SK-N-SH treated with all-trans-retinoic acid at 6 μM for 48 hours (cell line): ENCODE data around the gene GP1BA.

Experiments used
- ATAC-seq: fragments of 200-7000 bp; cut with Tn5 transposase; 3 replicates; pipeline ENCODE4 v1.9.1; 2020; ENCODE audit warnings: mild to moderate bottlenecking, moderate library complexity
- ARNTL ChIP-seq: fragments of 450-650 bp; formaldehyde crosslinking; IDR thresholded peaks from 2 replicates; pipeline ENCODE4 v1.5.0; 2020; ENCODE audit warnings: low read depth, mild to moderate bottlenecking, moderate library complexity, borderline replicate concordance
- BACH2 ChIP-seq: fragments of 250-450 bp; sonication (Bioruptor Pico); IDR thresholded peaks from 2 replicates; pipeline ENCODE4 v1.9.0; 2021; ENCODE audit warnings: mild to moderate bottlenecking, borderline replicate concordance
- CSDC2 ChIP-seq: fragments of 250-450 bp; sonication (Bioruptor Pico); IDR thresholded peaks from 2 replicates; pipeline ENCODE4 v1.5.0; 2020; ENCODE audit warnings: mild to moderate bottlenecking, moderate library complexity
- ESRRG ChIP-seq: fragments of 250-450 bp; sonication (Bioruptor Pico); IDR thresholded peaks from 2 replicates; pipeline ENCODE4 v1.6.1; 2021; ENCODE audit warnings: mild to moderate bottlenecking
- GLIS3 ChIP-seq: fragments of 250-450 bp; sonication (Bioruptor Pico); IDR thresholded peaks from 2 replicates; pipeline ENCODE4 v1.5.0; 2020; ENCODE audit warnings: mild to moderate bottlenecking, moderate library complexity
- ISL1 ChIP-seq: fragments of 250-450 bp; sonication (Bioruptor Pico); IDR thresholded peaks from 2 replicates; pipeline ENCODE4 v2.1.2; 2022; ENCODE audit warnings: mild to moderate bottlenecking, moderate library complexity
- OSR1 ChIP-seq: fragments of 250-450 bp; sonication (Bioruptor Pico); IDR thresholded peaks from 2 replicates; pipeline ENCODE4 v1.8.0; 2022; ENCODE audit warnings: moderate library complexity, mild to moderate bottlenecking, inconsistent platforms
- RARB ChIP-seq: fragments of 250-450 bp; sonication (Bioruptor Pico); IDR thresholded peaks from 2 replicates; pipeline ENCODE4 v1.8.0; 2021; ENCODE audit warnings: mild to moderate bottlenecking, moderate library complexity
- SNAI2 ChIP-seq: fragments of 250-450 bp; sonication (Bioruptor Pico); IDR thresholded peaks from 2 replicates; pipeline ENCODE4 v1.5.0; 2020; ENCODE audit warnings: mild to moderate bottlenecking, moderate library complexity
- TCF4 ChIP-seq: fragments of 250-450 bp; sonication (Bioruptor Pico); IDR thresholded peaks from 2 replicates; pipeline ENCODE4 v1.8.0; 2021; ENCODE audit warnings: mild to moderate bottlenecking, moderate library complexity, borderline replicate concordance
- TOX ChIP-seq: fragments of 250-450 bp; sonication (Bioruptor Pico); IDR thresholded peaks from 2 replicates; pipeline ENCODE4 v1.8.0; 2021; ENCODE audit warnings: mild to moderate bottlenecking, moderate library complexity, borderline replicate concordance
- ZC3H10 ChIP-seq: fragments of 250-450 bp; sonication (Bioruptor Pico); IDR thresholded peaks from 2 replicates; pipeline ENCODE4 v1.5.1; 2021; ENCODE audit warnings: mild to moderate bottlenecking, moderate library complexity
- ZFP3 ChIP-seq: fragments of 250-450 bp; sonication (Bioruptor Pico); IDR thresholded peaks from 2 replicates; pipeline ENCODE4 v1.5.0; 2020; ENCODE audit warnings: mild to moderate bottlenecking, moderate library complexity
- ZFP30 ChIP-seq: fragments of 450-650 bp; formaldehyde crosslinking; IDR thresholded peaks from 2 replicates; pipeline ENCODE4 v1.5.0; 2022; ENCODE audit warnings: mild to moderate bottlenecking, moderate library complexity
- ZNF565 ChIP-seq: fragments of 450-650 bp; formaldehyde crosslinking; conservative IDR thresholded peaks from 2 replicates; pipeline ENCODE4 v1.5.0; 2020; ENCODE audit warnings: low read depth, mild to moderate bottlenecking, moderate library complexity
- ZNF70 ChIP-seq: fragments of 450-650 bp; formaldehyde crosslinking; IDR thresholded peaks from 2 replicates; pipeline ENCODE4 v1.5.0; 2020; ENCODE audit warnings: mild to moderate bottlenecking, moderate library complexity
- ZNF8 ChIP-seq: fragments of 450-650 bp; formaldehyde crosslinking; IDR thresholded peaks from 2 replicates; pipeline ENCODE4 v1.5.0; 2020; ENCODE audit warnings: mild to moderate bottlenecking, moderate library complexity
- TF ChIP-seq, protein P1 (sequence below): fragments of 250-450 bp; sonication (Bioruptor Pico); IDR thresholded peaks from 2 replicates; pipeline ENCODE4 v1.8.0; 2020; ENCODE audit warnings: mild to moderate bottlenecking, moderate library complexity, borderline replicate concordance
- TF ChIP-seq, protein P2 (sequence below): fragments of 250-450 bp; sonication (Bioruptor Pico); IDR thresholded peaks from 2 replicates; pipeline ENCODE4 v1.5.1; 2021; ENCODE audit warnings: mild to moderate bottlenecking, moderate library complexity
- TF ChIP-seq, protein P3 (sequence below): fragments of 250-450 bp; sonication (Bioruptor Pico); IDR thresholded peaks from 2 replicates; pipeline ENCODE4 v1.8.0; 2021; ENCODE audit warnings: low read depth, mild to moderate bottlenecking, moderate library complexity, borderline replicate concordance
- TF ChIP-seq, protein P4 (sequence below): fragments of 250-450 bp; sonication (Bioruptor Pico); IDR thresholded peaks from 2 replicates; pipeline ENCODE4 v1.5.1; 2020; ENCODE audit warnings: low read depth, mild to moderate bottlenecking, moderate library complexity
- TF ChIP-seq, protein P5 (sequence below): fragments of 250-450 bp; sonication (Bioruptor Pico); IDR thresholded peaks from 2 replicates; pipeline ENCODE4 v1.5.0; 2020; ENCODE audit warnings: mild to moderate bottlenecking, moderate library complexity

GP1BA gene

DNA sequence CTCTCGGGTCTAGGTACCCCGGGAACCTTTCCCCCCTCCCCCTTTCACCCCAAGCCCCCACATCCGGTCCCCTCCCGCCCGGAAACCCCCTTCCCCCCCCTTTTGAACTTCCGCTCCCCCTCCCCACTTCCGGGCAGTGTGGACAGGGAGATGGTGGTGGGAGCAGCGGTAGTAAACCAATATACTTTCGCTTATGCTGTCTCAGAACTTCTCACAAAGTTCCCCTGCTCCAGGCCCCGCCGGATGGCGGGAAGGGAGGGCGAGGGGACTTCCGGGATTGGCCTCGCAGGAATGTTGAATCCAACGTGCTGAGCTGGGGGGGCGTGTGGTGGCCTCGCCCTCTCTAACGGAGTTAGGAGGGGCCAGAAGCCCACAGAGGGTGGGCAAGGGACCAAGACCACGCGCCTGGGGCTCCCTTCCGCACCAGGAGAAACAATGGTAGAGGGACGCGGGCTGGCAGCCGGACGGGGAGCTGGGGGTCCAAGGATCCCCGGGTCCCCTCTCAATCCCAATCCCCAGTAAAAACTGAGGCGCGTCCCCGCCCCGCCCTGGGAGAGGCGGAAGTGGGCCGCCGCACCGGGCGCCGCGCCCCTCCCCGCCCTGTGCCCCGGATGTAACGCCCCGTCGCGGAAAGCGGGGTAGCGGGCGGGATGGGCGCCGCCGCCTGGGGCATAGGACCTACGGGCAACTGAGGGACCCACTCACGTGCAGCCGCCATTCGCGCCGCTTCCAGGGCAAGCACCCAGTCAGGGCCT is 15.5 kb downstream of the GP1BA start:
- ATAC-seq: peak; percentile 9
- TF ChIP-seq, protein P1, sequence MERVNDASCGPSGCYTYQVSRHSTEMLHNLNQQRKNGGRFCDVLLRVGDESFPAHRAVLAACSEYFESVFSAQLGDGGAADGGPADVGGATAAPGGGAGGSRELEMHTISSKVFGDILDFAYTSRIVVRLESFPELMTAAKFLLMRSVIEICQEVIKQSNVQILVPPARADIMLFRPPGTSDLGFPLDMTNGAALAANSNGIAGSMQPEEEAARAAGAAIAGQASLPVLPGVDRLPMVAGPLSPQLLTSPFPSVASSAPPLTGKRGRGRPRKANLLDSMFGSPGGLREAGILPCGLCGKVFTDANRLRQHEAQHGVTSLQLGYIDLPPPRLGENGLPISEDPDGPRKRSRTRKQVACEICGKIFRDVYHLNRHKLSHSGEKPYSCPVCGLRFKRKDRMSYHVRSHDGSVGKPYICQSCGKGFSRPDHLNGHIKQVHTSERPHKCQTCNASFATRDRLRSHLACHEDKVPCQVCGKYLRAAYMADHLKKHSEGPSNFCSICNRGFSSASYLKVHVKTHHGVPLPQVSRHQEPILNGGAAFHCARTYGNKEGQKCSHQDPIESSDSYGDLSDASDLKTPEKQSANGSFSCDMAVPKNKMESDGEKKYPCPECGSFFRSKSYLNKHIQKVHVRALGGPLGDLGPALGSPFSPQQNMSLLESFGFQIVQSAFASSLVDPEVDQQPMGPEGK: 0 out of 2 replicates have a peak, but pooled peaks have one; percentile 11
- TF ChIP-seq, protein P2, sequence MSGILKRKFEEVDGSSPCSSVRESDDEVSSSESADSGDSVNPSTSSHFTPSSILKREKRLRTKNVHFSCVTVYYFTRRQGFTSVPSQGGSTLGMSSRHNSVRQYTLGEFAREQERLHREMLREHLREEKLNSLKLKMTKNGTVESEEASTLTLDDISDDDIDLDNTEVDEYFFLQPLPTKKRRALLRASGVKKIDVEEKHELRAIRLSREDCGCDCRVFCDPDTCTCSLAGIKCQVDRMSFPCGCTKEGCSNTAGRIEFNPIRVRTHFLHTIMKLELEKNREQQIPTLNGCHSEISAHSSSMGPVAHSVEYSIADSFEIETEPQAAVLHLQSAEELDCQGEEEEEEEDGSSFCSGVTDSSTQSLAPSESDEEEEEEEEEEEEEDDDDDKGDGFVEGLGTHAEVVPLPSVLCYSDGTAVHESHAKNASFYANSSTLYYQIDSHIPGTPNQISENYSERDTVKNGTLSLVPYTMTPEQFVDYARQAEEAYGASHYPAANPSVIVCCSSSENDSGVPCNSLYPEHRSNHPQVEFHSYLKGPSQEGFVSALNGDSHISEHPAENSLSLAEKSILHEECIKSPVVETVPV (CRISPR knock-in tag): 0 out of 2 replicates have a peak, but pooled peaks have one; percentile 33
- TF ChIP-seq RARB (CRISPR knock-in tag) (no peak), SNAI2 (CRISPR knock-in tag) (no peak)

DNA sequence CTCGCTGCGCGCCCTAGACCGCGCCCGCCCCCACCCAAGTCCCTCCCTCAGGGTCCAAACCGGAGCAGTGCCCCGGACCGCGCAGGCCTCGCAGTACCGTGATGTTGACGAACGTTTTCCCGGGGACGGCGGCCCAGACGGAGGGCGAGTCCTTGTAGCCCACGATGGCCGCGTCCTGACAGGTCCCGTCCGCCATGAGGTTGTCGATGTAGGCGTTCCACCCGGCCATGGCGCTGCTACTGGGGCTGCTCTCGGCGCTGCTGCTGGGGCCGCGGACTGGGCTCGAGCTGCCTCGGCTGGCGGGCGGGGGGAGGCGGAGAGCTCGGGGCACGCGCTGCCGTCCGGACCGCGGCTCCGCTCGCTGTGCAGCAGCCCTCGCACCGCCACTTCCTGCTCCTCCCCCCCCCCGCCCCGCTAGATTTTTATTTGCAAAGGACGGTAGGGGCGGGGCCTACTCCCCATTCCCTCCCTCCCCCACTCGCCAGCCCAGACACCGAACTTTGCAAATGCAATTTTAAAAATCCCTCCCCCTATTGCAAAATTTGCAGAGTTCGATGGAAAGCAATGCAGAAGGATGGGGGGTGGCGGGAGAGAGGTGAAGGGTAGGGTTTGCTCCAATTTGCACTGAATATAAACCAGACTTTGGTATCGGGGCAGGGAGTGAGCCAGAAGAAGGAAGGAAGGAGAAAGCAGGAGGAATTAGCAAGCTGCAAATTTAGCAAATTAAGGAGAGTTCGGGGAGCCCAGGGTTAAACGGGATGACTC is 16.3 kb downstream of the GP1BA start, which contains the start of gene PFN1:
TSS of gene PFN1 (minus strand) at position 365 of the 765 bp plus-strand sequence. CDS start at position 229, 136 bp downstream.
- TF ChIP-seq ZNF70: no peak
- TF ChIP-seq ZC3H10 (CRISPR knock-in tag): no peak
- TF ChIP-seq, protein P1: peak; percentile 16; the same call in 1 of the 2 replicates
- TF ChIP-seq, protein P3, sequence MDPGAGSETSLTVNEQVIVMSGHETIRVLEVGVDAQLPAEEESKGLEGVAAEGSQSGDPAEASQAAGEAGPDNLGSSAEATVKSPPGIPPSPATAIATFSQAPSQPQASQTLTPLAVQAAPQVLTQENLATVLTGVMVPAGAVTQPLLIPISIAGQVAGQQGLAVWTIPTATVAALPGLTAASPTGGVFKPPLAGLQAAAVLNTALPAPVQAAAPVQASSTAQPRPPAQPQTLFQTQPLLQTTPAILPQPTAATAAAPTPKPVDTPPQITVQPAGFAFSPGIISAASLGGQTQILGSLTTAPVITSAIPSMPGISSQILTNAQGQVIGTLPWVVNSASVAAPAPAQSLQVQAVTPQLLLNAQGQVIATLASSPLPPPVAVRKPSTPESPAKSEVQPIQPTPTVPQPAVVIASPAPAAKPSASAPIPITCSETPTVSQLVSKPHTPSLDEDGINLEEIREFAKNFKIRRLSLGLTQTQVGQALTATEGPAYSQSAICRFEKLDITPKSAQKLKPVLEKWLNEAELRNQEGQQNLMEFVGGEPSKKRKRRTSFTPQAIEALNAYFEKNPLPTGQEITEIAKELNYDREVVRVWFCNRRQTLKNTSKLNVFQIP (CRISPR knock-in tag): no peak
- no peak for TF ChIP-seq GLIS3 (CRISPR knock-in tag)
- TF ChIP-seq SNAI2 (CRISPR knock-in tag): no peak
- TF ChIP-seq ZNF565 (CRISPR knock-in tag): no peak
- ATAC-seq: peak; percentile 48

DNA sequence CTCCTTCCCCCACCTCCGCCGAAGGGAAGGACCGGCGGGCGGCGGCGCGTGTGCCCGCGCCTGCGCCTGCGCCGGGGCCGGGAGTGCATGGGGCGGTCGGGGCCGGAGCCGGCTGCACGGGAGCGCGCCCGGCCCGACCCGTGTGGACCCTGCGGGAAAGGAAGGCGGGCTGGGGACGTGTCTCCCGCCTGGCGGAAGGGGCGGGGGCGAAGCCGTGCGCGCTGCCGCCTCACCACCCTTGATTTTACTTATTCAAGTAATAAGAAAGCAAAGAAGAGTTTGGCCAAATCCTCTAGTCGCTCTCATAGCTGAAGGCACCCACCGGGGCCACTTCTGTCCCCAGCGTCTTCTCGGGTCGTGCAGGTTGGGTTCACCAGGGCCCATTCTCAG is 16.8 kb downstream of the GP1BA start:
- TF ChIP-seq, protein P4, sequence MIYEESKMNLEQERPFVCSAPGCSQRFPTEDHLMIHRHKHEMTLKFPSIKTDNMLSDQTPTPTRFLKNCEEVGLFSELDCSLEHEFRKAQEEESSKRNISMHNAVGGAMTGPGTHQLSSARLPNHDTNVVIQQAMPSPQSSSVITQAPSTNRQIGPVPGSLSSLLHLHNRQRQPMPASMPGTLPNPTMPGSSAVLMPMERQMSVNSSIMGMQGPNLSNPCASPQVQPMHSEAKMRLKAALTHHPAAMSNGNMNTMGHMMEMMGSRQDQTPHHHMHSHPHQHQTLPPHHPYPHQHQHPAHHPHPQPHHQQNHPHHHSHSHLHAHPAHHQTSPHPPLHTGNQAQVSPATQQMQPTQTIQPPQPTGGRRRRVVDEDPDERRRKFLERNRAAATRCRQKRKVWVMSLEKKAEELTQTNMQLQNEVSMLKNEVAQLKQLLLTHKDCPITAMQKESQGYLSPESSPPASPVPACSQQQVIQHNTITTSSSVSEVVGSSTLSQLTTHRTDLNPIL (CRISPR knock-in tag): no peak
- TF ChIP-seq ZNF8 (CRISPR knock-in tag) (no peak), RARB (CRISPR knock-in tag) (no peak), GLIS3 (CRISPR knock-in tag) (no peak), TCF4 (CRISPR knock-in tag) (no peak), ZFP3 (CRISPR knock-in tag) (no peak), ZNF565 (CRISPR knock-in tag) (no peak), ARNTL (CRISPR knock-in tag) (no peak), ZFP30 (CRISPR knock-in tag) (no peak), ESRRG (no peak), ZNF70 (no peak), TOX (CRISPR knock-in tag) (no peak), CSDC2 (CRISPR knock-in tag) (no peak), ISL1 (no peak), BACH2 (no peak), SNAI2 (CRISPR knock-in tag) (no peak), OSR1 (no peak), ZC3H10 (CRISPR knock-in tag) (no peak)
- TF ChIP-seq, protein P5, sequence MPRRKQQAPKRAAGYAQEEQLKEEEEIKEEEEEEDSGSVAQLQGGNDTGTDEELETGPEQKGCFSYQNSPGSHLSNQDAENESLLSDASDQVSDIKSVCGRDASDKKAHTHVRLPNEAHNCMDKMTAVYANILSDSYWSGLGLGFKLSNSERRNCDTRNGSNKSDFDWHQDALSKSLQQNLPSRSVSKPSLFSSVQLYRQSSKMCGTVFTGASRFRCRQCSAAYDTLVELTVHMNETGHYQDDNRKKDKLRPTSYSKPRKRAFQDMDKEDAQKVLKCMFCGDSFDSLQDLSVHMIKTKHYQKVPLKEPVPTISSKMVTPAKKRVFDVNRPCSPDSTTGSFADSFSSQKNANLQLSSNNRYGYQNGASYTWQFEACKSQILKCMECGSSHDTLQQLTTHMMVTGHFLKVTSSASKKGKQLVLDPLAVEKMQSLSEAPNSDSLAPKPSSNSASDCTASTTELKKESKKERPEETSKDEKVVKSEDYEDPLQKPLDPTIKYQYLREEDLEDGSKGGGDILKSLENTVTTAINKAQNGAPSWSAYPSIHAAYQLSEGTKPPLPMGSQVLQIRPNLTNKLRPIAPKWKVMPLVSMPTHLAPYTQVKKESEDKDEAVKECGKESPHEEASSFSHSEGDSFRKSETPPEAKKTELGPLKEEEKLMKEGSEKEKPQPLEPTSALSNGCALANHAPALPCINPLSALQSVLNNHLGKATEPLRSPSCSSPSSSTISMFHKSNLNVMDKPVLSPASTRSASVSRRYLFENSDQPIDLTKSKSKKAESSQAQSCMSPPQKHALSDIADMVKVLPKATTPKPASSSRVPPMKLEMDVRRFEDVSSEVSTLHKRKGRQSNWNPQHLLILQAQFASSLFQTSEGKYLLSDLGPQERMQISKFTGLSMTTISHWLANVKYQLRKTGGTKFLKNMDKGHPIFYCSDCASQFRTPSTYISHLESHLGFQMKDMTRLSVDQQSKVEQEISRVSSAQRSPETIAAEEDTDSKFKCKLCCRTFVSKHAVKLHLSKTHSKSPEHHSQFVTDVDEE (CRISPR knock-in tag): no peak
- TF ChIP-seq, all 23 proteins: peak for 0
- ATAC-seq: peak; percentile 67
